Activated CD4-positive, alpha-beta T cell treated with anti-CD3 and anti-CD28 coated beads for 36 hours (primary cell): ENCODE measurements around the gene VPS8. TPM values are rescaled to one million over a fixed set of nuclear protein-coding genes. Genes with fewer than 3 reads are reported as not detected.
A peak's percentile ranks its signal among the peaks of the same experiment; 100 is the strongest.

Experiments
- ATAC-seq: fragments of 200-7000 bp; cut with Tn5 transposase; one replicate; pipeline ENCODE4 v1.10.0; 2021; ENCODE audit warnings: mild to moderate bottlenecking, moderate library complexity
- CTCF ChIA-PET: fragments of 350-600 bp; sonication (Branson Sonifier 250); formaldehyde crosslinking; loops from one replicate; lab custom pipeline; 2021; ENCODE audit warnings: antibody characterized with exemption; lab: Charles Lee
- POLR2A ChIA-PET: fragments of 350-600 bp; sonication (Branson Sonifier 250); formaldehyde crosslinking; loops from one replicate; lab custom pipeline; 2021; ENCODE audit warnings: antibody characterized with exemption, inconsistent platforms; lab: Charles Lee
- DNase-seq: peaks from one replicate; pipeline ENCODE4 v3.0.0-alpha.2; 2020
- H3K27ac Mint-ChIP-seq: one replicate; pipeline ENCODE4 v1.8.0; 2021; ENCODE audit warnings: mixed read lengths
- H3K27me3 Mint-ChIP-seq: one replicate; pipeline ENCODE4 v1.8.0; 2021; ENCODE audit warnings: mixed read lengths
- H3K36me3 Mint-ChIP-seq: one replicate; pipeline ENCODE4 v1.8.0; 2021; ENCODE audit warnings: low read depth, mixed read lengths
- H3K4me1 Mint-ChIP-seq: one replicate; pipeline ENCODE4 v1.8.0; 2021; ENCODE audit warnings: mixed read lengths
- H3K4me3 Mint-ChIP-seq: one replicate; pipeline ENCODE4 v1.8.0; 2021; ENCODE audit warnings: mild to moderate bottlenecking, moderate library complexity, mixed read lengths
- H3K9me3 Mint-ChIP-seq: one replicate; pipeline ENCODE4 v1.8.0; 2021; ENCODE audit warnings: low read depth, mixed read lengths
- intact Hi-C, 2 experiments: fragments of 100-400 bp; cut with DNase I in 1 of 2; cut with micrococcal nuclease in 1 of 2; formaldehyde crosslinking; loops; one replicate each; pipeline versions ENCODE4 v1.14.2 to v1.15.1; 2022 to 2024; cut with DNase I, micrococcal nuclease
- total RNA-seq, 2 experiments: library from RNA; stranded (reverse); gene quantifications; one replicate each; pipeline ENCODE4 v1.2.3, GENCODE V29; 2021

Gene VPS8
- total RNA-seq, 2 experiments from 2014 or later: 24.7 to 33.9 TPM

DNA sequence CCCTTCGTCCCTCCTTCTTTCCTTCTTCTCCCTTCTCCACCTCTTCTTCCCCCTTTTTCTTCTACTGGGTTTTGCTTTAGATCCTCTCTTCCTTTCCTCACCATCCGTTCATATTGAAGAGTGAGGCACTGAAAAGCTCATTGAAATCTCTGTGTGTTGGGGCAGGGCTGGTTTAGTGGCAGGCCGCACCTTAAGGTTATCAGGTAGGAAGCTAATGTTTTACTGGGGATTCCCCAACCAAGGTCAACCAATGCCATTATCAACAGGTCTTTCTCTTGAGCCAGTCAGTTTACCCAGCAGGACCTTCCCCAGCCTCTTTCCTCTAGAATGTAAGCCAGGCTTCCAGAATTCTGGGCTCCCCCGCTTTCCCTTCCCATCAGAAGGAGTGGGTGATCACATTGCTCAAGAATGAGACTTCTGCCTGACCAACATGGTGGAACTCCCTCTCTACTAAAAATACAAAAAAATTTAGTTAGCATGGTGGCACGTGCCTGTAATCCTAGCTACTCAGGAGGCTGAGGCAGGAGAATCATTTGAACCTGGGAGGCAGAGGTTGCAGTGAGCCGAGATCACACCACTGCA, 11.5 kb upstream of the VPS8 start:
- Mint-ChIP-seq H3K27me3 (peaks cover 21% of the 10 kb centered on the region), H3K4me3 (no peak overlapping the region), H3K36me3 (no peaks in the 10 kb centered on the region), H3K4me1 (no peaks in the 10 kb centered on the region), H3K27ac (no peak overlapping the region), H3K9me3 (no peaks in the 10 kb centered on the region)
- ATAC-seq (no peak), DNase-seq (no peak)
- ChIA-PET POLR2A (no interaction called here), CTCF (interaction anchor here (0.6 to 1.9 kb wide), 6 partner anchors 11 to 40 kb away, joined by 3 to 8 read pairs (median 5); partner anchors contain the start of gene VPS8)
- intact Hi-C loops: no loop called here

DNA sequence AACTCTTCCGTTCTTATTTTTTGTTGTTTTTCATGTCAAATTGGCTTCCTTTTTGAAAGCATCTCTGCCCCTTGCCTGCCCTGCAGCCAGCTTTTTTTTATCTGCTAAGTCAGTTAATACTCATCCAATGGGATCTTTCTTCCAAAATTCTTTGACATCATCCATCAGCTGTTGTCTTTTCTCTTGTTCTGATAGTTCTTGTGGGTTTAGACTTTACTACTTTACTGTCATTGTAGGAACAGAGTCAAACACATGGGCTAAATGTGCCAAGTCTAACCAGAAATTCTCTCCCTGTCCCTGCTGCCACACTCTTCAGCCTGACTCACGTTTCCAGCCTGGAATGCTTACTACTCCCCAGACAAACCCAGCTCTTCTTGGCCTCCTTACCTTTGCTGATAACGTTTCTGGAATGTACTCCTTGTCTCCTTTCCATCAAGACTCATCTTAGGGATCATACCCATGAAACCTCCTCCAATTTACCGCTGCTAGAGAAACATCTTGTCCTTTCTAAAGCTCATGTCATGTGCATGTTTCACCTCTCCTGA, 10.7 kb upstream of the VPS8 start:
- Mint-ChIP-seq H3K4me3 (no peak overlapping the region), H3K27ac (no peak overlapping the region), H3K9me3 (no peaks in the 10 kb centered on the region), H3K36me3 (no peaks in the 10 kb centered on the region), H3K4me1 (no peaks in the 10 kb centered on the region), H3K27me3 (peaks cover 21% of the 10 kb centered on the region)
- DNase-seq: no peak
- CTCF ChIA-PET: interaction anchor here (0.7 to 1.9 kb wide), 7 partner anchors 10 to 733 kb away, joined by 3 to 8 read pairs (median 5); partner anchors contain the start of gene VPS8
- intact Hi-C loops: no loop called here
- no peak for ATAC-seq
- POLR2A ChIA-PET: no interaction called here

DNA sequence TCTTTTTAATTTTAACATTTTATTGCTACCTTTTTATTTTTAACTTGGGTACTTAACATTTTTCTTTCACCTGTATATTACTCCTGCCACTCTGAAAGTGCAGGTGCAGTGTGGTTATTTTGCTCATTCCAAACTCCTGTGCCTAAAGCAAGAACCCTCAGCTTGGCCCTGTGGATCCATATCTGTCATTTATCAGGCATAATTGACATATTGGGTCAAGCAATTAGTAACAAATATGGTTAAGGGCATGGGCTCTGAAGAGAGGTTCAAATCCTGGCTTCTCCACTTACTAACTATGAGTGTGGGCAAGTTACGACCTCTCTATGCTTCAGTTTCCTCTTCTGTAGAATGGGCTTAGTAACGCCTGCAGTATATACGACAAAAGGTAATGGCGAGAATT, 9.8 kb upstream of the VPS8 start:
- DNase-seq (no peak), ATAC-seq (no peak)
- intact Hi-C loops: no loop called here
- CTCF ChIA-PET: interaction anchor here (1.7 to 1.9 kb wide), 5 partner anchors 10 to 397 kb away, joined by 3 to 8 read pairs (median 5); partner anchors contain the start of gene VPS8
- H3K27ac Mint-ChIP-seq: no peak overlapping the region
- POLR2A ChIA-PET: no interaction called here
- H3K27me3 Mint-ChIP-seq: peaks cover 18% of the 10 kb centered on the region
- H3K36me3 Mint-ChIP-seq: no peaks in the 10 kb centered on the region
- H3K9me3 Mint-ChIP-seq: no peaks in the 10 kb centered on the region
- H3K4me1 Mint-ChIP-seq: no peaks in the 10 kb centered on the region
- H3K4me3 Mint-ChIP-seq: no peak overlapping the region

GRCh38 chr3:184804801-184805200, 7.2 kb upstream of the VPS8 start:
- peaks cover 10% of the 10 kb centered on the region for H3K27me3 Mint-ChIP-seq
- ChIA-PET POLR2A (no interaction called here), CTCF (interaction anchor here (1.2 to 2.4 kb wide), 8 partner anchors 9 to 433 kb away, joined by 3 to 13 read pairs (median 4); partner anchors contain the start of gene EPHB3)
- no peaks in the 10 kb centered on the region for H3K4me1 Mint-ChIP-seq
- DNase-seq (no peak), ATAC-seq (no peak)
- intact Hi-C loops: no loop called here
- no peaks in the 10 kb centered on the region for H3K9me3 Mint-ChIP-seq
- H3K36me3 Mint-ChIP-seq: no peaks in the 10 kb centered on the region
- no peak overlapping the region for H3K4me3 Mint-ChIP-seq
- no peak overlapping the region for H3K27ac Mint-ChIP-seq

GRCh38 chr3:184805351-184806038, 6.5 kb upstream of the VPS8 start:
- H3K4me1 Mint-ChIP-seq: no peaks in the 10 kb centered on the region
- CTCF ChIA-PET: interaction anchor here (1.2 to 1.4 kb wide), 3 partner anchors 284 to 434 kb away, joined by 3 read pairs; no protein-coding TSS in a partner anchor
- DNase-seq (no peak), ATAC-seq (no peak)
- intact Hi-C loops: no loop called here
- H3K36me3 Mint-ChIP-seq: no peaks in the 10 kb centered on the region
- no peak overlapping the region for H3K4me3 Mint-ChIP-seq
- H3K27ac Mint-ChIP-seq: no peak overlapping the region
- no peaks in the 10 kb centered on the region for H3K9me3 Mint-ChIP-seq
- POLR2A ChIA-PET: no interaction called here
- peaks cover 8% of the 10 kb centered on the region for H3K27me3 Mint-ChIP-seq

DNA sequence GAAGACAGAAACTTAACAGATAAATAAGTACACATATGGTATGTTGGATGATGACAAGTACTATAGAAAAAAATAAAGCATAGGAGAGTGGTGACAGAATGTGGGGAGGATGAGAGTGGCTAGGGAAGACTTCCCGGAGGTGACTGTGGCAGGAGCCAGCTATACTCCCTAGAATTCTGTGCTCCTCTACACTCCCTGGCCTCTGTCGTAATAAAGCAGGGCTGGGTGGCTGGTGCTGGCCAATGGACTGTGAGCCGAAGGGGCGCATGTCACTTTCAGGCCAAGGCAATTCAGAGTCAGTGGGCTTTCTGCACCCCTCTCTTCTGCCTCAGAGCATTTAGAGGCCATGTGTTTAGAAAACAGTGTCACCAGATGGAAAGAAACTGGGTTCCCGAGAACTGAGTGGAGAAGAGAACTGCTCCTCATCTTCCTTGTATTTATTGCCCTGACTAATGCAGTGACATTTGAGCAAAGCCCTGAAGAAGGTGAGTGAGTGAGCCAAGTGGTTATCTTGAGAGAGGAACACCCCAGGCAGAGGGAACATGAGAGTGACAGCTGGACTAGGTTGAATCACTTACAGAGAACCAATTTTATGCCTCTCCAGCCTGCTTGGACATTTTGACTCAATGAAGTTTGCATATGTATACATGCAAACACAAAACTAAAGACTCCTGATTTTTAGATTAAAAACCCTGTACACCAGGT, 5.2 kb upstream of the VPS8 start:
- intact Hi-C loops: no loop called here
- CTCF ChIA-PET: interaction anchor here (0.6 kb wide), 1 partner anchor 509 kb away, joined by 3 read pairs; no protein-coding TSS in a partner anchor

DNA sequence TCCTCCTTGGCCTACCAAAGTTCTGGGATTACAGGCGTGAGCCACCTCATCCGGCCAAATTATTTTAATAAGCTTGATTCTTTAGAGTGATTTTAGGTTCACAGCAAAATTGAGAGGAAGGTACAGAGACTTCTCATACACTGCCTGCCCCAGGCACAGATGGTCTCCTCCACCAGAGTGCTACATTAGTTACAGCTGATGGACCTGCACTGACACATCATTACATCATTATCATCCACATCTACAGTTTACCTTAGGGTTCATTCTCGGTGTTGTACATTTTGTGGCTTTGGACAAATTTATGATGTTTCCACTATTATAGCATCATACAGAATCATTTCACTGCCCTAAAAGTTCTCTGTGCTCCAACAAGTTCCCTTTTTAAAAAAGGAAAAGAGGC, 4.4 kb upstream of the VPS8 start:
- DNase-seq: no peak
- Mint-ChIP-seq H3K27ac (no peak overlapping the region), H3K4me1 (peaks cover 12% of the 10 kb centered on the region), H3K9me3 (no peaks in the 10 kb centered on the region), H3K36me3 (no peaks in the 10 kb centered on the region), H3K27me3 (no peaks in the 10 kb centered on the region), H3K4me3 (no peak overlapping the region)
- ChIA-PET POLR2A (interaction anchor here (0.6 kb wide), 1 partner anchor 243 kb away, joined by 3 read pairs; no protein-coding TSS in a partner anchor), CTCF (interaction anchor here (0.6 to 1.7 kb wide), 4 partner anchors 9 to 247 kb away, joined by 3 to 11 read pairs (median 6); partner anchors contain the start of gene EPHB3)
- ATAC-seq: no peak
- intact Hi-C loops: no loop called here

More for the DNA sequence above, 5.2 kb upstream of the VPS8 start:
- POLR2A ChIA-PET: interaction anchor here (0.6 kb wide), 1 partner anchor 243 kb away, joined by 3 read pairs; no protein-coding TSS in a partner anchor
- H3K36me3 Mint-ChIP-seq: no peaks in the 10 kb centered on the region
- H3K27ac Mint-ChIP-seq: no peak overlapping the region
- peaks cover 8% of the 10 kb centered on the region for H3K4me1 Mint-ChIP-seq
- H3K9me3 Mint-ChIP-seq: no peaks in the 10 kb centered on the region
- no peak for ATAC-seq
- no peak overlapping the region for H3K4me3 Mint-ChIP-seq
- H3K27me3 Mint-ChIP-seq: no peaks in the 10 kb centered on the region
- no peak for DNase-seq

DNA sequence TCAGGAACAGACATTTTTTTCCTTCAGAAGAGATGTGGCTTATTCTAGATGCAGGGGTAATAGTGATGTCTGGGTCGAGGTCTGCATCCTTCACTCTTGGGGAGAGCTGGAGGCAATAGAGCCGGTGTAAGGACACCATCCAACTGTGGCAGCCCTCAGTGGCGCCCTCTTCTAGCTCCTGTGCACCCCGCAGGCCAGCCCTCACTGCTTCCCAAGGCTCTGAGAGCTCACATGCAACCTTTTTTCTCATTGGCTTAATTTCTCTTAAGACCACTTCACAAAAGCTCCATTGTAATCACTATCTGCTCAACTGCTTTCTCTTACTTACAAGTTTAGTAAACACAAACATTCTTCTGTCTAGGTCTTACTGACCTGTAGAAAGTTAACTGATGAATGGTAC, 3.9 kb upstream of the VPS8 start:
- intact Hi-C loops: no loop called here
- H3K27me3 Mint-ChIP-seq: no peaks in the 10 kb centered on the region
- POLR2A ChIA-PET: no interaction called here
- H3K4me1 Mint-ChIP-seq: peaks cover 14% of the 10 kb centered on the region
- DNase-seq (peak; percentile 61), ATAC-seq (peak; percentile 24)
- CTCF ChIA-PET: interaction anchor here (0.6 to 1.7 kb wide), 7 partner anchors 10 to 1121 kb away, joined by 3 to 11 read pairs (median 4); partner anchors contain the start of gene EPHB3
- no peak overlapping the region for H3K27ac Mint-ChIP-seq
- no peaks in the 10 kb centered on the region for H3K9me3 Mint-ChIP-seq
- no peaks in the 10 kb centered on the region for H3K36me3 Mint-ChIP-seq
- H3K4me3 Mint-ChIP-seq: no peak overlapping the region

GRCh38 chr3:184810146-184810545, 1.8 kb upstream of the VPS8 start:
- ATAC-seq: no peak
- no peaks in the 10 kb centered on the region for H3K27me3 Mint-ChIP-seq
- POLR2A ChIA-PET: no interaction called here
- H3K36me3 Mint-ChIP-seq: no peaks in the 10 kb centered on the region
- no peaks in the 10 kb centered on the region for H3K9me3 Mint-ChIP-seq
- no peak for DNase-seq
- intact Hi-C loops: no loop called here
- H3K4me3 Mint-ChIP-seq: no peak overlapping the region
- H3K4me1 Mint-ChIP-seq: peaks cover 30% of the 10 kb centered on the region
- CTCF ChIA-PET: interaction anchor here (0.6 to 1.5 kb wide), 3 partner anchors 11 to 295 kb away, joined by 3 to 4 read pairs (median 4); partner anchors contain the start of gene EPHB3
- no peak overlapping the region for H3K27ac Mint-ChIP-seq

DNA sequence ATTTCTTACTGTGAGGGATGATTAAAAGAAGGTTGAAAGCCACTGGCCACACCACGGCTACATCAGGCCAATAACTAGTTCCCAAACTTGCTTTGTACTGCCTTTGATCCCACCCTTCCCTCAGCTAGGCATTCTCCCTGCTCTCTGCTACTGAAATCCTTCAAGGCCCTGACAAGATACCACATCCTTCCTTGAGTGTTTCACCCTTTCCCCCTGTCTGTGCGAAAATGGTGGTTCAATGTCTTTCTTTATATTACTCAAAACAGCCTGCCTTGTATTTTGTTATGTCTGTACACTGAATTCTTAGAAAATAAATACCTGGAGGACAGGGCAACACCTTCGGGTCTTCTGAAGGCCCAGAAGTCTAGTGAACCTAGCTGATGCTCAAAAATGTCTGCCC, 932 bp upstream of the VPS8 start:
- H3K9me3 Mint-ChIP-seq: no peaks in the 10 kb centered on the region
- peak; percentile 21 for ATAC-seq
- ChIA-PET POLR2A (no interaction called here), CTCF (interaction anchor here (0.8 to 1.6 kb wide), 3 partner anchors 10 to 362 kb away, joined by 3 to 6 read pairs (median 3); no protein-coding TSS in a partner anchor)
- peak overlapping the region; percentile 73 for H3K27ac Mint-ChIP-seq
- intact Hi-C loops: no loop called here
- peaks cover 39% of the 10 kb centered on the region for H3K4me1 Mint-ChIP-seq
- no peaks in the 10 kb centered on the region for H3K27me3 Mint-ChIP-seq
- peak; percentile 19 for DNase-seq
- no peak overlapping the region for H3K4me3 Mint-ChIP-seq
- peaks cover 3% of the 10 kb centered on the region for H3K36me3 Mint-ChIP-seq

GRCh38 chr3:184811663-184811998, 335 bp upstream of the VPS8 start:
- intact Hi-C loops: no loop called here
- no peaks in the 10 kb centered on the region for H3K9me3 Mint-ChIP-seq
- H3K27me3 Mint-ChIP-seq: no peaks in the 10 kb centered on the region
- ATAC-seq (no peak), DNase-seq (no peak)
- peaks cover 44% of the 10 kb centered on the region for H3K4me1 Mint-ChIP-seq
- peak overlapping the region; percentile 97 for H3K4me3 Mint-ChIP-seq
- ChIA-PET CTCF (interaction anchor here (0.6 to 1.6 kb wide), 6 partner anchors 10 to 438 kb away, joined by 3 to 6 read pairs (median 3); no protein-coding TSS in a partner anchor), POLR2A (interaction anchor here (0.9 kb wide), 1 partner anchor 175 kb away, joined by 4 read pairs; no protein-coding TSS in a partner anchor)
- H3K36me3 Mint-ChIP-seq: peaks cover 9% of the 10 kb centered on the region
- peak overlapping the region; percentile 94 for H3K27ac Mint-ChIP-seq
